ENCODE results near the gene UBXN6. TPM values are rescaled to one million over a fixed set of nuclear protein-coding genes. Genes with fewer than 3 reads are reported as not detected.

UBXN6 gene
- polyA plus RNA-seq, 2 of the 4 experiments (the other 2 are of a cell fraction): 23.0 to 31.6 TPM

GRCh38 chr19:4403005-4403761 is 54.4 kb downstream of the UBXN6 start:
- peak overlapping the region; percentile 87 to 98 for H3K27ac ChIP-seq
- ChIA-PET POLR2A (interaction anchor here (1.3 kb wide), 2 partner anchors 13 to 29 kb away, joined by 3 to 4 read pairs; no protein-coding TSS in a partner anchor), CTCF (no interaction called here)

GRCh38 chr19:4402171-4403004 is 55.2 kb downstream of the UBXN6 start, which contains the start of gene CHAF1A:
Gene CHAF1A, plus strand, starts transcription at chr19:4402640. Its CDS starts 123 bp downstream, at chr19:4402763.
- under 1% methylated on average over 9 of the region's 84 CpGs for WGBS (ENCODE audit: missing lambda C conversion rate)
- CTCF ChIA-PET: interaction anchor here (1.0 to 3.0 kb wide), 6 partner anchors 14 to 41 kb away, joined by 3 to 51 read pairs (median 27); no protein-coding TSS in a partner anchor
- DNase-seq (ENCODE audit: low read depth in 1 of 2, low spot score in 1 of 2) (peak; percentile 99), ATAC-seq (peak; percentile 94 to 97), FAIRE-seq (peak; percentile 51)
- peaks cover 26% of the 10 kb centered on the region for H3K4me1 ChIP-seq
- peak within 1 kb of the TSS; percentile 87 to 98 for H3K27ac ChIP-seq
- POLR2A ChIA-PET: interaction anchor here (0.5 to 1.3 kb wide), 5 partner anchors 14 to 156 kb away, joined by 3 to 4 read pairs (median 3); partner anchors contain the start of genes MPND and YJU2
- H3K4me2 ChIP-seq: peak within 1 kb of the TSS; percentile 99
- no peaks in the 10 kb centered on the region for H3K9me3 ChIP-seq
- H3K4me3 ChIP-seq: peak within 1 kb of the TSS; percentile 91
- TF ChIP-seq TP53 (CRISPR knock-in tag; IDR thresholded peaks at IDR 0.05) (0 out of 2 replicates have a peak, but pooled peaks have one; percentile 46), GATA3 (IDR thresholded peaks at IDR 0.05; ENCODE audit: borderline replicate concordance) (peak; percentile 56; the same call in 1 of the 2 replicates), KDM5A (IDR thresholded peaks at IDR 0.05) (peak; percentile 59; the same call in 1 of the 2 replicates), RARB (CRISPR knock-in tag; IDR thresholded peaks at IDR 0.05) (no peak), HOXB5 (CRISPR knock-in tag; IDR thresholded peaks at IDR 0.05) (0 out of 2 replicates have a peak, but pooled peaks have one; percentile 25), JUNB (IDR thresholded peaks at IDR 0.05) (no peak), MAX (IDR thresholded peaks at IDR 0.05) (peak; percentile 77), E2F6 (IDR thresholded peaks at IDR 0.05; ENCODE audit: borderline replicate concordance, low read depth) (0 out of 2 replicates have a peak, but pooled peaks have one; percentile 71), PHF8 (IDR thresholded peaks at IDR 0.05; ENCODE audit: borderline replicate concordance, low read depth) (peak; percentile 55; the same call in 1 of the 2 replicates), USF2 (IDR thresholded peaks at IDR 0.05) (peak; percentile 95), RCOR1 (IDR thresholded peaks at IDR 0.05; ENCODE audit: low read depth, low read length) (no peak)
- TF ChIP-seq, protein P1, sequence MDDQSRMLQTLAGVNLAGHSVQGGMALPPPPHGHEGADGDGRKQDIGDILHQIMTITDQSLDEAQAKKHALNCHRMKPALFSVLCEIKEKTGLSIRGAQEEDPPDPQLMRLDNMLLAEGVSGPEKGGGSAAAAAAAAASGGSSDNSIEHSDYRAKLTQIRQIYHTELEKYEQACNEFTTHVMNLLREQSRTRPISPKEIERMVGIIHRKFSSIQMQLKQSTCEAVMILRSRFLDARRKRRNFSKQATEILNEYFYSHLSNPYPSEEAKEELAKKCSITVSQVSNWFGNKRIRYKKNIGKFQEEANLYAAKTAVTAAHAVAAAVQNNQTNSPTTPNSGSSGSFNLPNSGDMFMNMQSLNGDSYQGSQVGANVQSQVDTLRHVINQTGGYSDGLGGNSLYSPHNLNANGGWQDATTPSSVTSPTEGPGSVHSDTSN (IDR thresholded peaks at IDR 0.05): peak; percentile 86

More at GRCh38 chr19:4403005-4403761, 54.4 kb downstream of the UBXN6 start:
- peak overlapping the region; percentile 91 for H3K4me3 ChIP-seq
- peak overlapping the region; percentile 99 for H3K4me2 ChIP-seq
- H3K4me1 ChIP-seq: peaks cover 26% of the 10 kb centered on the region
- no peaks in the 10 kb centered on the region for H3K9me3 ChIP-seq
- ATAC-seq: no peak
- WGBS (ENCODE audit: missing lambda C conversion rate): 9% methylated on average over 19 of the region's 32 CpGs
- TF ChIP-seq MAX (IDR thresholded peaks at IDR 0.05) (no peak), USF2 (IDR thresholded peaks at IDR 0.05) (no peak), JUN (IDR thresholded peaks at IDR 0.05) (no peak), HDAC2 (IDR thresholded peaks at IDR 0.05) (no peak), POLR2A (IDR thresholded peaks at IDR 0.05; ENCODE audit: low read length) (no peak), TP53 (CRISPR knock-in tag; IDR thresholded peaks at IDR 0.05) (no peak), EHF (CRISPR knock-in tag; IDR thresholded peaks at IDR 0.05) (no peak)
- TF ChIP-seq, protein P2, sequence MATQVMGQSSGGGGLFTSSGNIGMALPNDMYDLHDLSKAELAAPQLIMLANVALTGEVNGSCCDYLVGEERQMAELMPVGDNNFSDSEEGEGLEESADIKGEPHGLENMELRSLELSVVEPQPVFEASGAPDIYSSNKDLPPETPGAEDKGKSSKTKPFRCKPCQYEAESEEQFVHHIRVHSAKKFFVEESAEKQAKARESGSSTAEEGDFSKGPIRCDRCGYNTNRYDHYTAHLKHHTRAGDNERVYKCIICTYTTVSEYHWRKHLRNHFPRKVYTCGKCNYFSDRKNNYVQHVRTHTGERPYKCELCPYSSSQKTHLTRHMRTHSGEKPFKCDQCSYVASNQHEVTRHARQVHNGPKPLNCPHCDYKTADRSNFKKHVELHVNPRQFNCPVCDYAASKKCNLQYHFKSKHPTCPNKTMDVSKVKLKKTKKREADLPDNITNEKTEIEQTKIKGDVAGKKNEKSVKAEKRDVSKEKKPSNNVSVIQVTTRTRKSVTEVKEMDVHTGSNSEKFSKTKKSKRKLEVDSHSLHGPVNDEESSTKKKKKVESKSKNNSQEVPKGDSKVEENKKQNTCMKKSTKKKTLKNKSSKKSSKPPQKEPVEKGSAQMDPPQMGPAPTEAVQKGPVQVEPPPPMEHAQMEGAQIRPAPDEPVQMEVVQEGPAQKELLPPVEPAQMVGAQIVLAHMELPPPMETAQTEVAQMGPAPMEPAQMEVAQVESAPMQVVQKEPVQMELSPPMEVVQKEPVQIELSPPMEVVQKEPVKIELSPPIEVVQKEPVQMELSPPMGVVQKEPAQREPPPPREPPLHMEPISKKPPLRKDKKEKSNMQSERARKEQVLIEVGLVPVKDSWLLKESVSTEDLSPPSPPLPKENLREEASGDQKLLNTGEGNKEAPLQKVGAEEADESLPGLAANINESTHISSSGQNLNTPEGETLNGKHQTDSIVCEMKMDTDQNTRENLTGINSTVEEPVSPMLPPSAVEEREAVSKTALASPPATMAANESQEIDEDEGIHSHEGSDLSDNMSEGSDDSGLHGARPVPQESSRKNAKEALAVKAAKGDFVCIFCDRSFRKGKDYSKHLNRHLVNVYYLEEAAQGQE (IDR thresholded peaks at IDR 0.05): no peak
- no peak for FAIRE-seq
- peak in 1 of 2 experiments; percentile 11 for DNase-seq (ENCODE audit: low read depth in 1 of 2, low spot score in 1 of 2)
